ENCODE measurements around the gene HDAC8. TPM values are rescaled to one million over a fixed set of nuclear protein-coding genes. Genes with fewer than 3 reads are reported as not detected.
"Not testable (repeated sequence)": the region's sequence is repeated elsewhere in the genome, so short reads cannot be mapped to it uniquely, and the experiment has no call there.

The HDAC8 gene
- total RNA-seq, 1 donor from 2014 or later, result 21.4 TPM

DNA sequence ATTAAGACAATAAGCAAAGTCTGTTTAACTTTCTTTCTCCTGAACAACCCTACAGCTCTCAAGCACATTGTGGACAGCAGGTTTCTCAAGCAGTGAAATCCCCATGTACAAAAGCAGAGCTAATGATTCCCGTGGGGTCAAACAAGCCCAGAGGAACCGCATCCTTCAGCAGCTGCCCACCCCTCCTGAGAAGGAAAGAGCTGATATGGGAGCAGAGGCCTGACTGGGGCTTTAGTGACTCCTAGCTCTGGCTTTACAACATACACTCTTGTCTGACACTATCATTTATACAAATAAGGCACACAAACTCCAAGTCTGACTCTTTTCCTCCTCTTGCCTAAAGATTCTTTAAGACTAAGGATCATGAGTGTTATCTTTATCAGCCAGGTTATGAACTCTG lies 32.8 kb downstream of the HDAC8 start:
- no peaks in the 10 kb centered on the region for H3K9me3 ChIP-seq (ENCODE audit: control insufficient read depth in 3 of 3, low read length in 3 of 3)
- H3K9ac ChIP-seq (ENCODE audit: low read depth in 1 of 3, low read length in 3 of 3), result peak overlapping the region in 1 of 3 donors; percentile 16
- peaks cover 7 to 11% (median 10%) of the 10 kb centered on the region in 3 donors for H3K4me1 ChIP-seq (ENCODE audit: control insufficient read depth in 3 of 3, insufficient read depth in 3 of 3, low read length in 3 of 3)
- H3K27ac ChIP-seq (ENCODE audit: low read depth, low read length), result no peak overlapping the region
- H3K36me3 ChIP-seq (ENCODE audit: control insufficient read depth in 3 of 3, insufficient read depth in 3 of 3, low read length in 3 of 3), result peaks cover 0 to 3% (median 2%) of the 10 kb centered on the region in 3 donors
- no peaks in the 10 kb centered on the region for H3K27me3 ChIP-seq (ENCODE audit: control insufficient read depth in 3 of 3, insufficient read depth in 3 of 3, low read length in 3 of 3)
- H3K4me3 ChIP-seq (ENCODE audit: low read length in 3 of 3), result no peak overlapping the region

DNA sequence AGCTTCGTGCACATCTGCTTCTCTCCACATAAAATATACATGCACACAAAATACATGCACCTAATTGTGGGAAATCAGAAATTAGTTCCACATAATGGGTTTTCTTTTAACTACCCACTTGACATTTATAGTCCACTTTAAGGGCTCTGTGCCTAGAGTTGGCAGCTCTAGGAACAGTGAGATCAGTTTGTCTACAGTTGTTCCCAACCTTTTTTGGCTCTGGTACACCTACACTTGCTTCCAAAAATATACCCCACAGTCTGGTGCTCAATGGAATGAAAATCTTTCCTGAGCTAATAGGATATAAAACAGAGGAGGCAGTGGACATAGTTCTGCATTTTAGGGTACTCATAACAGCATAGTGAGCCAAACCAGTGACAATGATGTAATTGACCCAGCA lies 36.1 kb downstream of the HDAC8 start:
- Histone ChIP-seq H3K27ac (ENCODE audit: low read depth, low read length) (peak overlapping the region; percentile 15), H3K27me3 (ENCODE audit: control insufficient read depth in 3 of 3, insufficient read depth in 3 of 3, low read length in 3 of 3) (no peaks in the 10 kb centered on the region), H3K9ac (ENCODE audit: low read depth in 1 of 3, low read length in 3 of 3) (no peak overlapping the region), H3K36me3 (ENCODE audit: control insufficient read depth in 3 of 3, insufficient read depth in 3 of 3, low read length in 3 of 3) (no peaks in the 10 kb centered on the region), H3K4me3 (ENCODE audit: low read length in 3 of 3) (no peak overlapping the region), H3K4me1 (ENCODE audit: control insufficient read depth in 3 of 3, insufficient read depth in 3 of 3, low read length in 3 of 3) (peaks cover 7 to 11% (median 10%) of the 10 kb centered on the region in 3 donors), H3K9me3 (ENCODE audit: control insufficient read depth in 3 of 3, low read length in 3 of 3) (no peaks in the 10 kb centered on the region)

DNA sequence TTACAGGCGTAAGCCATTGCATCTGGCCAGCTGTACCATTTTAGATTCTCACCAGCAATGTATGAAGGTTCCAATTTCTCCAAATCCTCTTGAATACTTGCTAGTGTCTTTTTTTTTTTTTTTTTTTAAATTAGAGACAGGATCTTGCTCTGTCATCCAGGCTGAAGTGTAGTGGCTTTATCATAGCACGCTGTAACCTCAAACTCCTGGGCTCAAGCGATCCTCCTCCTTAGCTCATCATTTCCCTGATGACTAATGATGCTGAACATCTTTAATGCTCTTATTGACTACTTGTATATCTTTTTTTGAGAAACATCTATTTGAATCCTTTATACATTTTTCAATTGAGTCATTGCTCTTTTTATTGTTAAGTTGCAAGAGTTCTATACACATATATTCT lies 40.3 kb downstream of the HDAC8 start:
- Histone ChIP-seq H3K36me3 (ENCODE audit: control insufficient read depth in 3 of 3, insufficient read depth in 3 of 3, low read length in 3 of 3) (no peaks in the 10 kb centered on the region), H3K27me3 (ENCODE audit: control insufficient read depth in 3 of 3, insufficient read depth in 3 of 3, low read length in 3 of 3) (no peaks in the 10 kb centered on the region), H3K27ac (ENCODE audit: low read depth, low read length) (no peak overlapping the region), H3K4me3 (ENCODE audit: low read length in 3 of 3) (no peak overlapping the region), H3K4me1 (ENCODE audit: control insufficient read depth in 3 of 3, insufficient read depth in 3 of 3, low read length in 3 of 3) (peaks cover 5 to 8% (median 7%) of the 10 kb centered on the region in 3 donors), H3K9me3 (ENCODE audit: control insufficient read depth in 3 of 3, low read length in 3 of 3) (no peaks in the 10 kb centered on the region), H3K9ac (ENCODE audit: low read depth in 1 of 3, low read length in 3 of 3) (no peak overlapping the region)

DNA sequence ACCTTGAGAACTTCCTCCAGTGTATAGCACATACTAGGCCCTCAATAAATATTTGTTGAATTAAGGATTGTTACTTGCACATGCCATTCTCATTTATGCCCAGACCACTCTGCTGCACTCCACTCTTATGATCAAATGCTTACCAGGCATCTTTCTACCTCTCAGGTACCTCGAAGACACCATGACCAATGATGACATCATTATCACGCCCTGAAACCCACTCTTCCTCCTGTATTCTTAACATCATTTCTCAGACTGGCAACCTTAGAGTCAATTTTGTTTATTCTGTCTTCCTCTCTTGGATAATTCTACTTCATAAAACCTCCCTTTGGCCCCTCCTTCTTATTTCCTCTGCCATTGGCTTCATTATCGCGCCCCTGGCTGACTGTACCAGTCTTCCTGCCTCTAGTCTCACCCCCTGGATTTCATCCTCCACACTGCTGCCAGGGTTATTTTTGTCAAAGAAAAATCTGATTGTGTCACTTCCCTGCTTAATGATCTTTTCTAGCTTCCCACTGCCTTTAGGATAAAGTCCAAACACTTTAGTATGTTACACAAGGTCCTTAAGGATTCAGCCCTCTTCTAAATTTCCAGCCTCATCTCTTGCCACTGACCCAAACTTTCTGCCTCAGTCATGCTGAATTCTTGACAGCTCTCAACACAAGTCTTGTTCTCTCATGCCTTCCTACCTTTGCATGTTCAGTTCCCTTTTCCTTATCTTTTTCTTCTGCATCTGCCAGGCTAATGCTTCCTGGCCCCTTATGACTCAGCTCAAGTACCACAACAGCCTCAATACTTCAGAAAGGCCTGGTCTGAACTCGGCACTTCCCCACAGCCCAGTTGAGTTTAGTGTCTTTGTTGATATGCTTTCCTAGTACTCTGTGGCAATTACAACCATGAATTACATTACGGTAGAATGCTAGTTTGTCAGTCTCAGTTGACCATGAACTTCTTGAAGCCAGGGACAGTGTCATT lies 45.8 kb downstream of the HDAC8 start:
- Histone ChIP-seq H3K4me3 (ENCODE audit: low read length in 3 of 3) (no peak overlapping the region), H3K36me3 (ENCODE audit: control insufficient read depth in 3 of 3, insufficient read depth in 3 of 3, low read length in 3 of 3) (no peaks in the 10 kb centered on the region), H3K9me3 (ENCODE audit: control insufficient read depth in 3 of 3, low read length in 3 of 3) (no peaks in the 10 kb centered on the region), H3K9ac (ENCODE audit: low read depth in 1 of 3, low read length in 3 of 3) (no peak overlapping the region), H3K27ac (ENCODE audit: low read depth, low read length) (no peak overlapping the region), H3K4me1 (ENCODE audit: control insufficient read depth in 3 of 3, insufficient read depth in 3 of 3, low read length in 3 of 3) (peaks cover 0 to 5% (median 5%) of the 10 kb centered on the region in 3 donors), H3K27me3 (ENCODE audit: control insufficient read depth in 3 of 3, insufficient read depth in 3 of 3, low read length in 3 of 3) (no peaks in the 10 kb centered on the region)

DNA sequence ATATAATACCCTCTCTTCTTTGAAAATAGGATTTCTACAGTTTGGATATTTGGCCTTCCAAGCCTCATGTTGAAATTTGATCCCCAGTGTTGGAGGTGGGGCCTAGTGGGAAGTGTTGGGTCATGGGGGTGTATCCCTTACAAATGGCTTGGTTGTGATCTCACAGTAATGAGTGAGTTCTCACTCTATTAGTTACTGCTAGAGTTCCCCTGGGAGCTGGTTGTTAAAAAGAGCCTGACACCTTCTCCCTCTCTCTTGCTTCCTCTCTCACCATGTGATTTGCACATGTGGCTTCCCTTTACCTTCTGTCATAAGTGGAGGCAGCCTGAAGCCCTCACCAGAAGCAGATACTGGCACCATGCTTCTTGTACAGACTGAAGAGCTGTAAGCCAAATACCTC lies 73.9 kb downstream of the HDAC8 start:
- H3K9ac ChIP-seq (ENCODE audit: low read depth in 1 of 3, low read length in 3 of 3), result no peak overlapping the region
- H3K27ac ChIP-seq (ENCODE audit: low read depth, low read length), result no peak overlapping the region
- H3K4me1 ChIP-seq (ENCODE audit: control insufficient read depth in 3 of 3, insufficient read depth in 3 of 3, low read length in 3 of 3), result no peaks in the 10 kb centered on the region
- H3K4me3 ChIP-seq (ENCODE audit: low read length in 3 of 3), result no peak overlapping the region
- H3K27me3 ChIP-seq (ENCODE audit: control insufficient read depth in 3 of 3, insufficient read depth in 3 of 3, low read length in 3 of 3), result no peaks in the 10 kb centered on the region
- H3K36me3 ChIP-seq (ENCODE audit: control insufficient read depth in 3 of 3, insufficient read depth in 3 of 3, low read length in 3 of 3), result no peaks in the 10 kb centered on the region
- H3K9me3 ChIP-seq (ENCODE audit: control insufficient read depth in 3 of 3, low read length in 3 of 3), result no peaks in the 10 kb centered on the region

DNA sequence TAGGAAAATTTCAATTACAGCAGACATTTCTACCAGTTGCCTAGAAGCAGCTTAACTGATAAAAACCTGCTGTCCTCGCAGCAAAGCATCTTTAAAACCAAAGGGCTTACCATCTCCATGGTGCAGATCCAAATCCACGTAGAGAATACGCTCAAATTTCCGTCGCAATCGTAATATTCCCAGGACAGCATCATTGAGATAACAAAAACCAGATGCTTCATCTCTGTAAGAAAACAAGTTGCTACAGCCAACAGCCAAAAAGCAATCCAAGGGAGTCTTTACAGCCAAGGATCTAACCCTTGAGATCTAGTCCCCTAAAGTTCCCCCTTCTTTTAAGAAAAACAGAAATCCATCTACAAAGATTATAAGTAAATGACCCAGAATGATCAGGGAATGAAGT lies 77.6 kb downstream of the HDAC8 start:
- H3K9me3 ChIP-seq (ENCODE audit: control insufficient read depth in 3 of 3, low read length in 3 of 3), result no peaks in the 10 kb centered on the region
- no peaks in the 10 kb centered on the region for H3K36me3 ChIP-seq (ENCODE audit: control insufficient read depth in 3 of 3, insufficient read depth in 3 of 3, low read length in 3 of 3)
- no peak overlapping the region for H3K27ac ChIP-seq (ENCODE audit: low read depth, low read length)
- no peak overlapping the region for H3K4me3 ChIP-seq (ENCODE audit: low read length in 3 of 3)
- H3K9ac ChIP-seq (ENCODE audit: low read depth in 1 of 3, low read length in 3 of 3), result no peak overlapping the region
- H3K4me1 ChIP-seq (ENCODE audit: control insufficient read depth in 3 of 3, insufficient read depth in 3 of 3, low read length in 3 of 3), result no peaks in the 10 kb centered on the region
- H3K27me3 ChIP-seq (ENCODE audit: control insufficient read depth in 3 of 3, insufficient read depth in 3 of 3, low read length in 3 of 3), result no peaks in the 10 kb centered on the region

DNA sequence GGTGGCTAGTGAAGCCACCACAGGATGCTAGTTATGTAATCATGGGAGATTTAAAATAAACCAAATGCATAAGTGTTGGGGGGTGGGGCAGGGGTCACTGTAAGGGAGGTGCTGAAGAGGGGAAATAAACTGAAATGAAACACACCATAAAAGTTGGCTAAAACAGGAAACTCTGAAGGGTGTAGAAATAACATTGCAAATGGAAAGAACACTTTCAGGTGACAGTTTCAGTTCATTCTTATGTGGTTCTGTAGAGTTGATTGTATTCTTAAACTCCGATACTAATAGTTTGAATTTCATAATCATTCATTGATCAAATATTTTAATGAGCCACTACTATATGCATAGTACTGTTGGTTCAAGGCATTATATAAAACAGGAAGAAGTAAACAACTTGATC lies 80.1 kb downstream of the HDAC8 start:
- Histone ChIP-seq H3K36me3 (ENCODE audit: control insufficient read depth in 3 of 3, insufficient read depth in 3 of 3, low read length in 3 of 3) (peaks cover 0 to 4% (median 3%) of the 10 kb centered on the region in 3 donors), H3K27me3 (ENCODE audit: control insufficient read depth in 3 of 3, insufficient read depth in 3 of 3, low read length in 3 of 3) (no peaks in the 10 kb centered on the region), H3K27ac (ENCODE audit: low read depth, low read length) (no peak overlapping the region), H3K4me1 (ENCODE audit: control insufficient read depth in 3 of 3, insufficient read depth in 3 of 3, low read length in 3 of 3) (no peaks in the 10 kb centered on the region), H3K9me3 (ENCODE audit: control insufficient read depth in 3 of 3, low read length in 3 of 3) (no peaks in the 10 kb centered on the region), H3K9ac (ENCODE audit: low read depth in 1 of 3, low read length in 3 of 3) (no peak overlapping the region), H3K4me3 (ENCODE audit: low read length in 3 of 3) (no peak overlapping the region)

DNA sequence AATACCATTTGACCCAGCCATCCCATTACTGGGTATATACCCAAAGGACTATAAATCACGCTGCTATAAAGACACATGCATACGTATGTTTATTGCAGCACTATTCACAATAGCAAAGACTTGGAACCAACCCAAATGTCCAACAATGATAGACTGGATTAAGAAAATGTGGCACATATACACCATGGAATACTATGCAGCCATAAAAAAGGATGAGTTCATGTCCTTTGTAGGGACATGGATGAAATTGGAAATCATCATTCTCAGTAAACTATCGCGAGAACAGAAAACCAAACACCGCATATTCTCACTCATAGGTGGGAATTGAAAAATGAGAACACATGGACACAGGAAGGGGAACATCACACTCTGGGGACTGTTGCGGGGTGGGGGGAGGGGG lies 82.4 kb downstream of the HDAC8 start:
- H3K4me3 ChIP-seq (ENCODE audit: low read length in 3 of 3); H3K27me3 ChIP-seq (ENCODE audit: control insufficient read depth in 3 of 3, insufficient read depth in 3 of 3, low read length in 3 of 3); H3K27ac ChIP-seq (ENCODE audit: low read depth, low read length); H3K36me3 ChIP-seq (ENCODE audit: control insufficient read depth in 3 of 3, insufficient read depth in 3 of 3, low read length in 3 of 3); H3K4me1 ChIP-seq (ENCODE audit: control insufficient read depth in 3 of 3, insufficient read depth in 3 of 3, low read length in 3 of 3); H3K9ac ChIP-seq (ENCODE audit: low read depth in 1 of 3, low read length in 3 of 3); H3K9me3 ChIP-seq (ENCODE audit: control insufficient read depth in 3 of 3, low read length in 3 of 3): not testable (repeated sequence)

DNA sequence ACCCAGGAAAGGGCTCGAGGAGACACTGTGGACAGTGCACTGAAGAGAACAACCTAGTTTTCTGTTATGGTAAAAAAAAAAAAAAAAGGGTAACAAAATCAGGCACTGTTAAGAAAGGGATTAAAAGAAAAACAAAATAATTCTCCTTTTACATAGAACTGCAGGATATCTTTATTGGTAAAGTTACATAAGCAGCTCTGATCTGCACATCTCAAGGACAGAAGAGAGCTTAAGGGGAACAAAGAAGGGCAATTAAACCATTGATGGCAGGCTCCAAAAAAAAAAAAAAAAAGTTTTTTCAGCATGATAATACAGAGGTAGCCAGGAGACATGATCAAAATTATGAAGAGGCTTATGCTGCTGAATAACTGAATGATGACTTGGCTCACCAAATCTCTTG lies 85.0 kb downstream of the HDAC8 start:
- no peak overlapping the region for H3K4me3 ChIP-seq (ENCODE audit: low read length in 3 of 3)
- H3K9ac ChIP-seq (ENCODE audit: low read depth in 1 of 3, low read length in 3 of 3), result no peak overlapping the region
- no peaks in the 10 kb centered on the region for H3K27me3 ChIP-seq (ENCODE audit: control insufficient read depth in 3 of 3, insufficient read depth in 3 of 3, low read length in 3 of 3)
- no peak overlapping the region for H3K27ac ChIP-seq (ENCODE audit: low read depth, low read length)
- H3K4me1 ChIP-seq (ENCODE audit: control insufficient read depth in 3 of 3, insufficient read depth in 3 of 3, low read length in 3 of 3), result no peaks in the 10 kb centered on the region
- no peaks in the 10 kb centered on the region for H3K9me3 ChIP-seq (ENCODE audit: control insufficient read depth in 3 of 3, low read length in 3 of 3)
- H3K36me3 ChIP-seq (ENCODE audit: control insufficient read depth in 3 of 3, insufficient read depth in 3 of 3, low read length in 3 of 3), result peaks cover 0 to 4% (median 3%) of the 10 kb centered on the region in 3 donors
